Measurements from ENCODE around the gene XRN1.

GRCh38 chr3:142267269-142267668, 180.6 kb downstream of the XRN1 start:
- no peak for TF ChIP-seq CTCF (conservative IDR thresholded peaks at IDR 0.05)
- no peak for TF ChIP-seq EZH2 (IDR thresholded peaks at IDR 0.05; ENCODE audit: low read depth)

Measured in PC-9 (cell line).